NCI-H345 (cell line): ENCODE measurements around the gene ZDHHC7.
"Not testable (repeated sequence)": the region's sequence is repeated elsewhere in the genome, so short reads cannot be mapped to it uniquely, and the experiment has no call there.

Source experiments
- DNase-seq: peaks from one replicate; lab custom pipeline; 2025; lab: John Stamatoyannopoulos, UW

ZDHHC7 gene

GRCh38 chr16:85042606-85043005 lies 31.3 kb upstream of the ZDHHC7 start:
- DNase-seq, result no peak

GRCh38 chr16:85042167-85042526 lies 30.8 kb upstream of the ZDHHC7 start:
- DNase-seq, result no peak

GRCh38 chr16:85041219-85042166 lies 30.2 kb upstream of the ZDHHC7 start:
- no peak for DNase-seq

GRCh38 chr16:85040685-85041084 lies 29.4 kb upstream of the ZDHHC7 start:
- no peak for DNase-seq

GRCh38 chr16:85037721-85038120 lies 26.4 kb upstream of the ZDHHC7 start:
- DNase-seq, result no peak

GRCh38 chr16:85037050-85037410 lies 25.7 kb upstream of the ZDHHC7 start:
- DNase-seq, result no peak

- no peak for DNase-seq
Observed at GRCh38 chr16:85036236-85037049, 25.1 kb upstream of the ZDHHC7 start.

- no peak for DNase-seq
Observed at GRCh38 chr16:85034591-85035433, 23.5 kb upstream of the ZDHHC7 start.

GRCh38 chr16:85033171-85033570 lies 21.8 kb upstream of the ZDHHC7 start:
- DNase-seq, result no peak

- DNase-seq, result not testable (repeated sequence)
Observed at GRCh38 chr16:85032187-85032586, 20.9 kb upstream of the ZDHHC7 start.

- no peak for DNase-seq
Observed at GRCh38 chr16:85031451-85031850, 20.1 kb upstream of the ZDHHC7 start.

GRCh38 chr16:85029981-85030401 lies 18.7 kb upstream of the ZDHHC7 start:
- no peak for DNase-seq

- no peak for DNase-seq
Observed at GRCh38 chr16:85029408-85029784, 18.1 kb upstream of the ZDHHC7 start.

GRCh38 chr16:85028685-85029407 lies 17.5 kb upstream of the ZDHHC7 start:
- no peak for DNase-seq

GRCh38 chr16:85027958-85028684 lies 16.8 kb upstream of the ZDHHC7 start:
- no peak for DNase-seq

- DNase-seq, result peak; percentile 86
Observed at GRCh38 chr16:85027349-85027957, 16.1 kb upstream of the ZDHHC7 start, which contains the start of gene KIAA0513. Gene KIAA0513, plus strand, starts transcription at chr16:85027795. Its CDS starts 39,277 bp downstream, at chr16:85067072.

GRCh38 chr16:85026703-85027102 lies 15.4 kb upstream of the ZDHHC7 start:
- no peak for DNase-seq

- no peak for DNase-seq
Observed at GRCh38 chr16:85025781-85026653, 14.7 kb upstream of the ZDHHC7 start.

GRCh38 chr16:85019659-85020245 lies 8.4 kb upstream of the ZDHHC7 start:
- DNase-seq, result peak; percentile 49
